Glutamatergic neuron (in vitro differentiated cells): Measurements from ENCODE around the gene FOXJ1. TPM values are rescaled to one million over a fixed set of nuclear protein-coding genes. Genes with fewer than 3 reads are reported as not detected.

Experiments used
- DNase-seq: peaks from one replicate; pipeline ENCODE4 v3.0.0; 2022
- H3K27ac Mint-ChIP-seq: one replicate; pipeline ENCODE4 v1.8.0; 2020; ENCODE audit warnings: mild to moderate bottlenecking, mixed read lengths, inconsistent platforms; ENCODE audit not compliant: unreplicated experiment
- H3K27me3 Mint-ChIP-seq: one replicate; pipeline ENCODE4 v1.8.0; 2020; ENCODE audit warnings: mild to moderate bottlenecking, moderate library complexity, mixed read lengths, inconsistent platforms; ENCODE audit not compliant: unreplicated experiment
- H3K36me3 Mint-ChIP-seq: one replicate; pipeline ENCODE4 v1.8.0; 2020; ENCODE audit warnings: mild to moderate bottlenecking, mixed read lengths, inconsistent platforms; ENCODE audit not compliant: unreplicated experiment
- H3K4me1 Mint-ChIP-seq: one replicate; pipeline ENCODE4 v1.8.0; 2020; ENCODE audit warnings: mild to moderate bottlenecking, low read depth, mixed read lengths, inconsistent platforms; ENCODE audit not compliant: unreplicated experiment
- H3K4me3 Mint-ChIP-seq: one replicate; pipeline ENCODE4 v1.8.0; 2020; ENCODE audit warnings: mild to moderate bottlenecking, mixed read lengths, inconsistent platforms; ENCODE audit not compliant: unreplicated experiment
- H3K9me3 Mint-ChIP-seq: one replicate; pipeline ENCODE4 v1.8.0; 2020; ENCODE audit warnings: mild to moderate bottlenecking, moderate library complexity, mixed read lengths, inconsistent platforms; ENCODE audit not compliant: unreplicated experiment
- total RNA-seq: library from RNA; stranded (reverse); fragmentation: NEBNext Ultra II Directional; extraction: Animal tissue kit (Norgen Biotek cat#: 25700); gene quantifications from one replicate; pipeline ENCODE4 v1.2.1, GENCODE V29; 2021; ENCODE audit not compliant: unreplicated experiment
- TF ChIP-seq, protein P1 (sequence below): fragments of 200-600 bp; sonication (generic); IDR thresholded peaks from one replicate; pipeline ENCODE4 v1.5.0; 2021; ENCODE audit not compliant: partially characterized antibody, unreplicated experiment

The FOXJ1 gene
- total RNA-seq, 1 donor from 2014 or later: not detected

DNA sequence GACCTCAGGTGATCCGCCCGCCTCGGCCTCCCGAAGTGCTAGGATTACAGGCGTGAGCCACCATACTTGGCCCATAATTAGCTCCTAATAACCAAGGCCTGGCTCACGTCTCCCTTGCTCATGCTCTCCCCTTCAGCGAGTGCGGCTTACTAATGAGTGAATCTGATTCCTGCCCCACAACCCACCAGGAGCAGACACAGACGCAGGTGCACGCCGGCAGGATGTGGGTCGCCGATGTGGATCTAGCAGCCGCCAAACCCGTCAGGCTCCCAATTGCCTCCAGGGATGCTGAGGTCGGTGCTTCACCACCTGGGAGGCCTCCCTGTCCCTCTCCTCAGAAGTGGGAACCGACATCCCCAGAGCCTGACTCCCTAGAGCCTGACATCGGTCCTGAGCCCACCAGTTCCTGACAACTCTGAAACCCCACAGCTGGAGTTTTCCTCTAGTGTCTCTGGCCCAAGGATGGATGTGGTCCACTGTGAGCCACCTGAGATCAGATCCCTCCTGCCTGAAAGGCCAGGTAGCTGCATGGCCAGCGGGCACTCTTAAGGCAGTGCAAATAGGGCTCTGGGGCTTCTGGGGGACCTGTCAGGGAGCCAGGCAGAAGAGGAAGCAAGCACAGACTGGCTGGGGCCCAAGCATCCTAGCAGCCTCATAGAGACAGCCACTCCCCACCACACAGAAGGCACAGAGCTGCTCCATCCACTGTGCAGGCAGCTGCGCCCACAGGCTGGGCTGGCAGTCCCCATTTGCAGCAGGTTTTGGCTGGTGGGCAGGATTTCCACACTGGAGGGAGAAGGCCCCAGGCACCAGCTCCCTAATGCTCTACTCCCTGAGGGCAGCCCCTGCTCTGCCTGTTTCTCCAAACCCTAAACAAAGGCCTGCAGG lies 48.3 kb downstream of the FOXJ1 start:
- no peaks in the 10 kb centered on the region for H3K9me3 Mint-ChIP-seq
- no peak overlapping the region for H3K4me3 Mint-ChIP-seq
- H3K4me1 Mint-ChIP-seq: no peaks in the 10 kb centered on the region
- TF ChIP-seq, protein P1, sequence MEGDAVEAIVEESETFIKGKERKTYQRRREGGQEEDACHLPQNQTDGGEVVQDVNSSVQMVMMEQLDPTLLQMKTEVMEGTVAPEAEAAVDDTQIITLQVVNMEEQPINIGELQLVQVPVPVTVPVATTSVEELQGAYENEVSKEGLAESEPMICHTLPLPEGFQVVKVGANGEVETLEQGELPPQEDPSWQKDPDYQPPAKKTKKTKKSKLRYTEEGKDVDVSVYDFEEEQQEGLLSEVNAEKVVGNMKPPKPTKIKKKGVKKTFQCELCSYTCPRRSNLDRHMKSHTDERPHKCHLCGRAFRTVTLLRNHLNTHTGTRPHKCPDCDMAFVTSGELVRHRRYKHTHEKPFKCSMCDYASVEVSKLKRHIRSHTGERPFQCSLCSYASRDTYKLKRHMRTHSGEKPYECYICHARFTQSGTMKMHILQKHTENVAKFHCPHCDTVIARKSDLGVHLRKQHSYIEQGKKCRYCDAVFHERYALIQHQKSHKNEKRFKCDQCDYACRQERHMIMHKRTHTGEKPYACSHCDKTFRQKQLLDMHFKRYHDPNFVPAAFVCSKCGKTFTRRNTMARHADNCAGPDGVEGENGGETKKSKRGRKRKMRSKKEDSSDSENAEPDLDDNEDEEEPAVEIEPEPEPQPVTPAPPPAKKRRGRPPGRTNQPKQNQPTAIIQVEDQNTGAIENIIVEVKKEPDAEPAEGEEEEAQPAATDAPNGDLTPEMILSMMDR: no peak
- no peak overlapping the region for H3K27ac Mint-ChIP-seq
- no peaks in the 10 kb centered on the region for H3K36me3 Mint-ChIP-seq
- no peak for DNase-seq
- peaks cover 6% of the 10 kb centered on the region for H3K27me3 Mint-ChIP-seq

DNA sequence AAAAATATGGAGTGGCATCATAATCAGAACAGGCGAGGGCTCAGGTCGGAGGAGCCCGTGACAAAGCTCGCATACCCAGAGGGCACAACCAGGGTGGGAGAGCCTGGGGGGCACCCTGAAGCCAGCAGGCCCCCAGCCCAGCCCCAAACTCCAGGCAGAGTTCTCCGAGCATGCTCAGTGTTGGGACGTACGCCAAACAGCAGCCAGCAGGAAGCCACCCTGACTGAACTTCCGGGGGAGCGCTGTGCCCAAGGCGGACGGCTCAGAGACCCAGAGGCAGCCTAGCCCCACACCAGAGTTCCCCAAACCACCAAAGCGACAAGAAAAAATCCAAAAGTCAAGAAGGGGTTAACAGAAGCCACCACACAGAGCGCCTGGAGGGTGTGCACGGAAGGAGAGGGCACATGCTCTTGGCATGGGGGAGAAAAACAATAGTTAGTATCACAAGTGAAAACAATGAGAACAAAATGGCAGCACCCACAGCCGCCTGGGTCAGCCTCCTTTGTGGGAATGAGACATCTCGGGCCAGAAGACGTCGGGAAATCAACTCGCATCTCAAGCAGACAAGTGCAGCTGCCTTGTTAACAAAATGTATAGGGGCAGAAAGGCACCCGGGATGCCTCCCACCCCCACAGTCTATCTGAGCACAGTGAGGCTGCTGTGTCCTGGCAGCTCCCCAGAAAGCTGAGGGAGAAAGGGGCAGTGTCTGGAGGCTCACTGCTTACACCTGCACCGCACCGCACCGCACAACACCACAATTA lies 49.3 kb downstream of the FOXJ1 start:
- H3K27me3 Mint-ChIP-seq: peaks cover 11% of the 10 kb centered on the region
- H3K4me1 Mint-ChIP-seq: no peaks in the 10 kb centered on the region
- no peak overlapping the region for H3K27ac Mint-ChIP-seq
- H3K36me3 Mint-ChIP-seq: no peaks in the 10 kb centered on the region
- no peak for DNase-seq
- no peak overlapping the region for H3K4me3 Mint-ChIP-seq
- H3K9me3 Mint-ChIP-seq: no peaks in the 10 kb centered on the region
- TF ChIP-seq, protein P1: no peak

DNA sequence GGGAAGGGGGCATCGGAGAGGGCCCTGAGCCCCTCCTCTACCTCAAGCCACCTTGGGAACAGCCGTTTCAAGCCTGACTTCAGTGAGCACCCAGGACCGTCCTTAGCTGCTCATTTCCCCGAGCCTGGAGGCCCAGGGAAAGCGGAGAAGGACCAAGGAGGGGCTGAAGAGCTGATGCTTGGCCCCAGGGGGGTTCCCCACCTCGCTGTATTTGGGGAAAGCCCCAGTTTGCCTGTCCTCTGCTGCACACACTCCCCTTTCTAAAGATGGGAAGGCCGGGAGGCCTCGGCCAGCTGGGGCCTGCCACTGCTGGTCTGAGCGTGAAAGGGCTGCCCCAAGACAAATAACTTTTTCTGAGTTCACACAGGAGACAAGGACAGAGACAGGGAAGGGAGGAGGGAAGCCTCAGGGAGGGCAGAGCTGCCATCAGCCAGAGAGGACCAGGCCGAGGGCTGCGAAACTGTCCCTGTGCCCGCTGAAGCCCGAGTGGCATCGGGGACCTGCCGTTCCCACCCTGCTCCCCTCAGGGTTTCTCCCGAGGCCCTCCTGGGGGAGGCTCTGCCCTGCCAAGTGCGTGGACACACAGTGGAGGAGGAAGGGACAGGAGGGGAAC lies 50.4 kb downstream of the FOXJ1 start:
- H3K27ac Mint-ChIP-seq: no peak overlapping the region
- H3K36me3 Mint-ChIP-seq: no peaks in the 10 kb centered on the region

DNA sequence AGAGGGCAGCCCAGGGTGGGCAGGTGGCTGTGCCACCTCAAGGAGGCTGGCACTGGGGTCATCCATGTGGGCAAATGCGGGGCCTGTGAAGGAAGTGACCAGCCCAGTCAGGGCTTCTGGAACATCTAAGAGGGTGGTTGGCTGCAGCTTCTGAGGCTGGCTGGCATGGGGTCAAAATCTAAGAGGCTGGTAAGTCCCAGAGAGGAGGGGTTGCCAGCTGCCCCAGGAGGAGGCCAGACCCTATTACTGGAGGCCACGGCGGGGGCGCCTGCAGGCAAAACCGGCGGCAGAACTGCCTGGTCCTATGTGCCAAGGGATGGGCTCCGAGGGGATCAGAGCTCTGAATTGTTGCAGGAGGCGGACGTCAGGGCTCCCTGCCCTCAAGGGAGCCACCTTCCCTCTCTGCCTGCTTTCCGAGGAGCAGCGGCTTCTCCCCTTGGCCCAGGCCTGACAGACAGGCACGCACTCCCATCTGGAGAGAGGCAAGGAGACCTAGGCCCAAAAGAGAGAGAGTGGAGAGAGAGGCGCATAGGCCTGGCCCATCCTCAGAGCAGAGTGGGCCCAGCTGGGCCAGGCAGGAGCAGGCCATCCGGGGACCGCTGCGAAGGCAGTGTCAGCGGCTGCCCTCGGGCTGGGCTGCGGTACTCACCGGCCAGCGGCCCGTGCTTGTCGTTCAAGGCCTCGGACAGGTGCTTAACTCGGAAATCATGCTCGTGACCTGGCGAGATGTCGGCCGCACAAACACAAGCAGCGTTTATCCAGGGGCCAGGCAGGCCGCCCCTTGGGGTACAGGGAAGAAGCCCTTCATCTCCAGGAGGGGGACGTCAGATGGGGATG lies 51.1 kb downstream of the FOXJ1 start:
- no peak for DNase-seq
- TF ChIP-seq, protein P1: no peak
- Mint-ChIP-seq H3K27ac (no peak overlapping the region), H3K4me3 (no peak overlapping the region), H3K27me3 (peaks cover 11% of the 10 kb centered on the region), H3K9me3 (no peaks in the 10 kb centered on the region), H3K4me1 (no peaks in the 10 kb centered on the region), H3K36me3 (no peaks in the 10 kb centered on the region)

More for the DNA sequence above, 50.4 kb downstream of the FOXJ1 start:
- Mint-ChIP-seq H3K4me1 (no peaks in the 10 kb centered on the region), H3K27me3 (peaks cover 11% of the 10 kb centered on the region), H3K4me3 (no peak overlapping the region), H3K9me3 (no peaks in the 10 kb centered on the region)
- TF ChIP-seq, protein P1: no peak
- DNase-seq: no peak
